ENCODE data around the gene SLC38A8.

The SLC38A8 gene

DNA sequence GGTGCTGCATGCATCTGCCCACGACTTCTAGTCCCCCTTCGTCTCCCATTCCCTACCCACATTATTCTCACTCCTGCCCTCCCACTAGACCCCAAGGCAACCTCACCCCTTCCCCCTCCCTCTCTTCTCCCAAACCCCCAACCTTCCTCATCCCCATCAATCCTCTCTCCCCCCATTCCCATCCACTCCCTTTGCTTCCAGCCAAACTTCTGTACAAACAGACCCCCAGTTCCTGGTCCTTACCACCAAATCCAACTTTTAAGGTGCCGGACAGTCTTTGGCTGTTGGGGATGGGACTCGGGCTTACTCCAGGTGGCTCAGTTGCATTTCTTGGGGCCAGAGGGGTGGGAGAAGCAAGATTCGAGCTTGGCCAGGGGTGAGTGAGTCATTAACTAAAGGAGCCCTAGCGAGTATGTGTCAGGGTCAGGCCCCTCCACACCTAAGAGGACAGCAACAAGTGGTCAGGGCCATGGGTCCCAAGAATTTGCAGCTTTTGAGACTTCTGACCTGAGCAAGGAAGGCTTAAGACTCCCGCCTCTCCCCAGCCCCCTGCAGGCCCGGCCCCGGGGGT is at the start of gene SLC38A8:
Gene SLC38A8 (minus strand): TSS at position 488 of the 571 bp plus-strand sequence. CDS start 638 bp downstream, outside the sequence.
- DNase-seq (ENCODE audit: low read depth), result no peak

DNA sequence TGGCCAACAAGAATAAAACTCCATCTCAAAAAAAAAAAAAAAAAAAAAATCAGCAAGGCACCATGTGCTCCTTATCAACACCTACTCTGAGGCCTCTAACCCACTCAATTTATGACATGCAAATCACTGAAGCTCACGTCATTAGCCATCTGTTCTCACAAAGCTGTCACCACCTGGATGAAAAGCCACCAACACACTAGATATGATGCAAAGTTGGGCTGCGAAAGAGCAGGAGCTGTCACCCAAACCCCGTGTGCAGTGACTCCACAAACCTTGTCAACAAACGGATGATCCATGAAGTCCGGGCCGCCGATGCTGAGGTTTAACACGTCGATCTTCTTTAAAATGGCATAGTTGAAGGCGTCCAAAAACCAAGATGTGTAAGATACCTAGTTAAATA is 48.9 kb upstream of the SLC38A8 start:
- DNase-seq (ENCODE audit: low read depth), result no peak

DNA sequence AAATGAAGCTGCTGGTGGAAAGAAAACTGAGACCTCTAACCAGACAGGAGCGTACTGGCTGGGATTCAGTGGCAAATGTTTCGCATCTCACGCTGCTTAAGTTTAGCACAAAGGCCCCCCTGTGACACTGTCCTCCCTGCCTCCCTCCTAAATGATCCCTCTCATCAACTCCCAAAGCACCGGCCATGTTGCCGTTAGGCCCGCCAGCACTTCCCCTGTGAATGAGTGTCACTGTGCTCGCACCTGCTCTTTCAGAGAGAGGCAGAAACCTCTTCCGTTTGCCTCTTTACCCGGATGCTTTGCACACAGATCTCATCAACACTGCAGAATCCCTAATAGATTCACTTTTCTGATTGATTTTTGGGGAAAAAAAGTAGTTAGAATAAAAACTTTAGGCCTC is 47.6 kb upstream of the SLC38A8 start:
- no peak for DNase-seq (ENCODE audit: low read depth)

DNA sequence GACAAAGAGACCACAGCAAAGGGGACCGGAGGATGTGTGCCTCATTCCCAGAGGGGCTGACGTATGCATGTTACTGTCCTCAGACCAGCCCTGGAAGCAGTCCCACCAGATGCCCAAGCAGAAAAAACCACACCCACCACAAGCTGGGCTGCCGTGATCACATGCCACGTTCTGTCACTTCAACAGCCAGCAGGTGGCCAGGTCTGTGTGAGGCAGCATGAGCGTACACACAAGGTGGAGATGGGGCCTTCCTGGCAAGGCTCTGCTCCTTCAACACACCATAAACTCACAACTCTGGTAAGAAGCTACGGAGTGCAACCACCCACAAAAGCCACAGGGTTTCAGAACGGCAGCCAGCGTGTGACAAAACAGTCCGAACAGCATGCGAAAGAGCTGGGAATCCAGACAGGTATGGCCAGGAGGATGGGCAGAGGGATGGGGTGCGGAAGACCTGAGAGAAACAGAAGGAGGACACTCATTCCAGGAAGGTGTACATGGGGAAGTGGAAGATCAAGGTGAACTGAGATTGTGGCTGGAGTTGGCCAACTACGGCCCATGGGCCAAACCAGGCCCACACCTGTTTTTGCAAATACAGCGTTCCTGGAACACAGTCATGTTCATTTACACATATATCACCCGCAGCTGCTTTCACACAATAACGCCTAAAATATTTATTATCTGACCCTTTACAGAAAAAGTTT is 46.2 kb upstream of the SLC38A8 start:
- DNase-seq (ENCODE audit: low read depth), result peak; percentile 7

DNA sequence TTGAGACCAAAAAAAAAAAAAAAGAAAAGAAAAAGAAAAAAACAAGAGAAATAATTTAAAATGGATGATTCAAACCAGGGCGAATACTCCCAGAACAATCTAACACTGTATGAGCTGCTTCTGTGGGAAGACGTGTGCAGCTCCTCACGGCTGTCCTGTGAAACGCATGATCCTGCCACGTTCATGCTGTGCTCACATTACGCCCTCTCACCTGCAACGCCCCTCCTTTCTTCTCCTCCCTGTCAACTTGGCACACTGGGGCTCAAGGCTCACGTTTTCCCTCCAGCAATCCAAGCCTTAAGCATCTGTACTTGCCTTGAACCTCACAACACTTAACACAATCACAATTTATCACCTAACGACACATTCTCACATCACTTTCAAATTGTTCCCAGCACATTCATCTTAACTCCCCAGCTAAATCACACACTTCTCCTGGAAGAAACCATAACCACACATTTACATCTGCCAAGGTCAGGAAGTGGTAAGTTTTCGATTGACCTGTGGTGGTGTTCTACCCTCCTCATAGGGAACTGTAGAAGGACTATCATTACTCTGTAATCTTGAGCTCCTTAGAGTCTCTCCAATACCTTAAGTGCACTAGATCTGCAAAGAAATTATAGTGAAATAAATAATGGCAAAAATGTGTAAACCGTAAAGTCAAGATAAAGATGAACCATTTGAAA is 45.0 kb upstream of the SLC38A8 start:
- DNase-seq (ENCODE audit: low read depth), result no peak

DNA sequence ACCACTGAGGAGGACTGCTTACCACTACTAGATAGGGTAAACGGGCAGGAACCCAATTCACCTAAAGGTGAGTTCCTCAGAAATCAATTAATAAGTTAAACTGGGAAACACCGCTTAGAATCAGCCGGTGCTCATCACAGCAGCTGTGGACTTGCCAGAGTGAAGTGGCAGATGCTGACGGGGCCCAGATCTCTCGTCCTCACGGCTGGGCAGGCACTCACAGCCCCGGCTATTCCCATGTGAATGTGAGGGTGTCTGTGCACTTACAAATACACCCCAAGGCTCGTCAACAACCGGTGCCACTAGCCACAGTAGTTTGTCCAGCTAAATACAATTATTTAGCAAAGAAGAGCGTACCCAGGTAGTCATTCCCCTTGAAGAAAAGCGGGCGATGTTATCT is 44.4 kb upstream of the SLC38A8 start:
- DNase-seq (ENCODE audit: low read depth), result no peak

DNA sequence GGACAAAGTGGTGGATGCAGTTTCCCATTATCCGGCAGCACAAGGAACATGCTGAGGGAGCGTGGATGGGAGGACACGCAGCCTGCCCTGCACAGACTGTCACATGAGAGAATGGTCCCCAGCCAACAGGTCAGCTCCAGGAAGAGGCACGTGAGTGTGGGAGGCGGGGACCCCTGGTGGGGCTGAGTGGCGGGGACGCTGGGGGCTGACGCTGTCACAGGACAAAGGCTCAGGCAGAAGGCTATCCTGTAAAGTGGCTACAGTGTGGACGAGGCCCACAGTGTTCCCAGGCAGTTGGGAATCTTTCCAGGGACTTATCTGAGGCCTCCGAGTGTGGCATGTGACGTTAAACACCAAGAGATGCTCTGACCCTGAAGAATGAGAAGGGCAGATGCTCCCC is 43.7 kb upstream of the SLC38A8 start:
- no peak for DNase-seq (ENCODE audit: low read depth)

DNA sequence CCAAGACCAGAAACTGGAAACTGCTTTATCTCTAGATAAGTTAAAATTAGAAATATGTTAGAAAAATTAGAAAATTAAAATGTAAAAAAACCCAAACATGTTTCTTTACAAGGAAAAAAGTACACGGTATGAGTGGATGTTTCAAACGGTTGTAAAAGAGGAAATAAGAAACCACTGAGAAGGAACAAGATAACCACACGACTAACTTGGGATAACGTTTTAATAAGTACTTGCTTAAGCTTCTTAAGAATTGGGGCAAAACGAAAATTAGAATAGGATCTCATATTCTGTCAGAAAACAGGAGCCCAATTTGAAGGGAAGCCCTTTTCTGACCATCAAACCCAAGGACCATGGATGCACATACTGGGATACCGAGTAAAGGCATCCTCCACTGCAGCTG is 43.2 kb upstream of the SLC38A8 start:
- DNase-seq (ENCODE audit: low read depth), result no peak

DNA sequence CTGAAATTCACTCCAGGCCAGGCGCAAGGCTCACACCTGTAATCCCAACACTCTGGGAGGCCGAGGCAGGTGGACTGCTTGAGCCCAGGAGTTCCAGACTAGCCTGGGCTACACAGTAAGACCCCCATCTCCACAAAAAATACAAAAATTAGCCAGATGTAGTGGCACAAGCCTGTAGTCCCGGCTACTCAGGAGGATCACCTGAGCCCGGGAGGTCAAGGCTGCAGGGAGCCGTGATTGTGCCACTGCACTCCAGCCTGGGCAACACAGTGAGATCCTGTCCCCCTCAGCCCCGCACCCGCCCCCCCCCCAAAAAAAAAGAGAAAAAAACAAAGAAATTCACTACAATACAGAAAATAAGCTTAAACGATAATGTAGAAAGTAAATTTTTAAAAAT is 42.7 kb upstream of the SLC38A8 start:
- DNase-seq (ENCODE audit: low read depth), result no peak

DNA sequence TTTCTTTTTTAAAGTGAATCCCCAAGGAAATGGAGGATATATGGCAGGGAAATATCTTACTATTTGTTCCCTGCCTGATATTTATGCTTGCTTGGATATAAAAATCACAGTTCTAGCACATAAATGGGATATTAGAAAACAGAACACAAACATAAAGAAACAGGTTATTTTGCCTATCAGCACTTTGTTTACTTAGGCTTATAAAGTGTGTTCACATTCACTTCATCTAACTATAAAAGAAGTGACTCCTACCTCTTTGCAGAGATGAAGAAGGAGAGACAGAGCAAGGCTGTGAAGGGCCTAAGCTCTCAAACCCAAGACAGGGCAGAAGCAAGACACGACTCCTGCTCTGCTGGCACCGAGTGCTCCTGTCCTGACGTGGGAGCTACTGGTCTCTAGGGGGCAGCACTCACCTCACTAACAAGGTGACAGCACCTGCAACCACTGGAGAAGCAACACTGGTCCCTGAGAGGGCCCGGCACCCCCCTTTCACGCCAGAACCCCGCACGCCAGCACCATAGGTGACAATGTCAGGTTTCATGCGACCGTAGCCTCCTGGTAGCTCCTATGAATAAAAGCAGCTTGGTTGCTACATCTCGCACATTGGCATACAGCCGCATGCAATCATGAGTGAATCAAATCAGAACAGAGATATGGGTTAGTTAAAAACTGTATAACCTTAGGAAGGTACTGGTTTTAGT is 42.1 kb upstream of the SLC38A8 start:
- DNase-seq (ENCODE audit: low read depth), result peak; percentile 37

DNA sequence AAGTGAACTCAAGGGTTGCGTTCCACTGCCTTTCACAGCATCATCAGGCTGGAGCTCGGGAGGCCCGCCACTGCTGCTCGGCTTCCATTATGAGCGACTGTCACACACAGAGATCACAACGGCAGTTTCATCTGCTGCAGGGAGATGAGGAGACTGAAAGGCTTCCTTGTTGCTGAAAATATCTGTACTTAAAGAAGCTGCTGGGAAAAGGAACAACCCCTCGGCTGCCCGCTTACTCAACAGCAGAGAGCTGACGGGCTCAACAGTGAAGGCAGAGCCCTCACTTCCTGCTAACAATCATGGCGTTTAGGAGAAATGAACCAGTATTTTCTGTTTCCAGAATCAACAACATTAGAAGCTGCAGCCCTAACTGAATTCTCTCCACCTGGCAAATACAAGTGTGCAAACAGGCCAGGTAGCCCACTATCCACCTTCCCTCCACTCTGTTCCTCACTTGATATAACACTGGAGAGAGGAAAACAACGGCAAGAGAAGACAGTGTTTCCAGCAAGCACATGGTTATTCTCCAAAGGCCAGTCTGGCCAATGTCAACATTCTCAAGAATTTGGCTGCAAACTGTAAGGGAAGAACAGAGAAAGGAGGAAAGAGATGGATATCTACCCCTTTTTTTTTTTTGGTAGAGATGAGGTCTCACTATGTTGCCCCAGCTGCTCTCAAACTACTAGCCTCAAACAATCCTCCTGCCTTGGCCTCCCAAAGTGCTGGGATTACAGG is 40.4 kb upstream of the SLC38A8 start:
- DNase-seq (ENCODE audit: low read depth), result no peak

DNA sequence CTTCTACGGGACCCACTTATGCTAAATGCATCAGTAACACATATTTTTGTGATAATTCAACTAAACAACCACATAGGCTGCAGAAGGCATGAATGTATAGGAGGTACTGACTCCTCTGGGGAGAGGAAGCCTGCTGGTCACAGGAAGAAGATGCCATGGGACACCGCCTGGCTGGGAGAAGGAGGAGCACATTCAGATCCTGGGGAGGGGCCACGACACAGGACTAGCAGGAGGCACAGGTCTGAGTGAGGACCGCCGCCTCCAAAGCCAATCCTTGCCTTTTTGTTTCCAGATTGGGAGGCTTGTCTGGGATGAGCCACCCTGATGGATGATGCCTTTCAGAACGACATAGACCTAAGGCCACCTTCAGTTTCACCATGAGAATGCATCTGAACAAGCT is 39.5 kb upstream of the SLC38A8 start:
- DNase-seq (ENCODE audit: low read depth), result no peak

DNA sequence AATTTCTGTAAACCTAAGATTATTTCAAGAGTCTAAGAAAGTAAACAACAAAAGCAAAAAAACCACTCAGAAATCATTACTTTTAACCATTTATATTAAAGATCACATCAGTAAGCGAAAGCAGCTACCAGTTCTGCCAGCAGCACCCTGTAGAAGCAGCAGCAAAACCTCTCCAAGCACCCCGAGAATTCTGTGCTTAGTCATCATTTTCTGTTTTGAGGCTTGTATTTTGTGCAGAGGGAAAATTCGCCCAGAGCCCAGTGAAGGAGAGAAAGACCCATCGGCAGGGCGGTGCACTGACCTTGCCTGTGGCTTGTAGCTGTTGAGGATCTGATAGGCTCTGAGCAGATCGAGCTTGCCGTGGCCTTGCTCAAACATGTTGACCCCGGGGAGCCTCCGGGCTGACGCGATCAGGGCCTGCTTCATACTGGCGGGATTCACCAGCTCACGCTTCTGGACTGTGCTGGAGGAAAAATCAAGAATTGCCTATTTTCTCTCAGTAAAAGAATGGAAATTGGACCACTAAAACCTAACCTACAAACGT is 38.9 kb upstream of the SLC38A8 start:
- DNase-seq (ENCODE audit: low read depth), result no peak

DNA sequence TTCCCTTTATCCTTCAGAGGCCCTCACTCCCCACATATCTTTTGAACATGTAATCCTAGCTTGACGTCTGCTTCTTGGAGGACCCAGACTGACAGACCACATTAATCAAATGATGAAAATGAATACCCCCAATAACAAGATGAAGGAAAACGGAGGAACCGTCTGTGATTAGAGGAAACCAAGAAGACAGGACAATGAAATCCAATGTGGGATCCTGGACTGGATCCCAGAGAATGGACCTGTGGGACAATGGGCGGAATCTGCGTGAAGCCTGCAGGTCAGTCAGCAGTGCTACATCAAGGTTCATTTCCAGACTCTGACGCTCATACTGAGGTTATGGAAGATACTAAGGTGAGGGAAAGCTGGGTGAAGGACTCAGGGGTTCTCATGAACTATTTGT is 38.2 kb upstream of the SLC38A8 start:
- DNase-seq (ENCODE audit: low read depth), result no peak

DNA sequence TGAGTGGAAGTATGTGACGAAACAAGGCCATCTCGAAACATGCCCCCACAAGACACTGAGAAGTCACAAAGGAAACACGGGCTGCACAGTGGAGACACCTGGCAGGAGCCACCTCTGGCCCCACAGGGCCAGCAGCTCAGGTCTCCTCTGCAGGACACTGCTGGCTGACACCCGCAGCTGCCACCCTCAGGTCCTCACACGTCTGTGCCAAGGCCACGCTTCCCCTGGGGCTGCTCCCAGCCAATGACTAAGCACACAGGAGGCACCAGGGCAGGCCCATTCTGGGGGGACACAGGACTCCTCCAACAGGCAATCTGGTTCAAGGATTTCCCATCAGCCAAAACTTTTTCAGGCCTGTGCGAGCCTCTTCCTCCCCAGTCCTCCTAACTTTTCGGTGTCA is 37.8 kb upstream of the SLC38A8 start:
- DNase-seq (ENCODE audit: low read depth), result no peak

DNA sequence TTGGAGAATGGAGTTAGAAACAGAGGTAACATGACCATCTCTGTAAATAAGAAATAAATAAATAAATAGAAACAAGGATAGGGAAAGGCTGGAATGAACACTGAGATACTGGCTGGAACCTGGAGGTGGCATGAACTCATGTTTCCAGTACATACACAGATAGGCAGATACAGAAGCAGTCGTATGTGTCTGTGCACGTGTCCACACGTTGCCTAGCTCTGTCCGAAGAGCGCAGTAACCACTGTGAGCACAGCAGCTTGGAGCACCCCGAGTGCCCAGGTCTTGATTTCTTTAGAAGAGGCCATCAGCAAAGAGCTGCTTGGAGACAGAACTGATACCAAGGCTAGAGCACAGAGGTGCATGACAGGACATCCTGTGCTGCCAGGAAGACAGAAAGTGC is 37.1 kb upstream of the SLC38A8 start:
- DNase-seq (ENCODE audit: low read depth), result no peak

DNA sequence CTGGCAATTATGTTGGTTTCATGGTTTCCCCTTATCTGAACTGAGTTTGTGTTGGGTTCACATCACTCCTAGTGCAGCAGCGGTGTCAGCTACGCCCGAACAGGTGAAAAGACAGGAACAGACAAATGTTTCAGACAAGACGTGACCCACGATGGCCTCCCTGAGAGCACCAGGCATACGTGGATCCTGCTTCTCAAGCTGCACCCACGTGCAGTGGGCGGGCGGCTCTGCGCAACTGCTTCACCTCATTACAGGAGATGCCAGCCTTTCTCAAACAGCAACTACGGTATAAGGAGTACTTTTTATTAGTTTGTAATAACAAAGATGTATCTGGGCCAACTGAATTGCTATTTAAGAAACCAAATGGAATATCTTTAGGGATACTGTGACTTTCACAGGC is 32.8 kb upstream of the SLC38A8 start:
- DNase-seq (ENCODE audit: low read depth), result no peak

DNA sequence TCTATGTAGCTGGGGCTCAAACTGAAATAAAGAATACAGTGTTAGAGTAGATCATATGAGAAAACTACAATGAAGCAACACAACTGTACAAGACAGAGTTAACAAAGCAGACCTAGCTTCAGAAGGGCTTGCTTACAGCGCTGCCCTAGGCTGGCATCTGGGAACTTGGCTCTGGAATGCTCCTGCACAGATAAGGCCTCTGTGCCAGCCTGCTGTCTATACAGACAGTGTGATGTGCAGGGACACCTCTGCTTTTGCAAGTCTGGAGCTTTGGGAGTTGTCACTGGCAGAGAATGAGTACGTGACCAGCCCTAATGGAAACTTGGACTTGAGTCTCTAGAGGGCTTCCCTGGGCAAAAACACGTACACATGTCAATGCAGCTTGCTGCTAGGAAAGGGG is 32.1 kb upstream of the SLC38A8 start:
- DNase-seq (ENCODE audit: low read depth), result no peak

DNA sequence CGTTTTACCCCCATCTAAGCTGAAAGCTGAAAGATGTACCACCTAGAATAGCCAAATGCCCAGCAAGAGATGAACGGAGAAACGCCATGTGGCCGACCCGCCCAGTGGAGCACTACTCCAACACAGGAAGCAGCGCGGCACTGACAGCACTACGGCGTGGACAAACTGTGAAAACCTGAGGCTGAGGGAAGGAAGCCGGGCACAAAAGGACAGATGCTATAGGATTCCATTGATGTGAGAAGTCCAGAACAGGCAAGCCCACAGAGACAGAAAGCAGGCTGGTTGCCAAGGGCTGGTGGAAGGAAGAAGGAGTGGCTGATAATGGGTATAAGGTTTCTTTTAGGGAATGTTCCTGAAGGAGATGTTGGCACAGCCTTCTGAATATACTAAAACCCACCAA is 29.4 kb upstream of the SLC38A8 start:
- no peak for DNase-seq (ENCODE audit: low read depth)

DNA sequence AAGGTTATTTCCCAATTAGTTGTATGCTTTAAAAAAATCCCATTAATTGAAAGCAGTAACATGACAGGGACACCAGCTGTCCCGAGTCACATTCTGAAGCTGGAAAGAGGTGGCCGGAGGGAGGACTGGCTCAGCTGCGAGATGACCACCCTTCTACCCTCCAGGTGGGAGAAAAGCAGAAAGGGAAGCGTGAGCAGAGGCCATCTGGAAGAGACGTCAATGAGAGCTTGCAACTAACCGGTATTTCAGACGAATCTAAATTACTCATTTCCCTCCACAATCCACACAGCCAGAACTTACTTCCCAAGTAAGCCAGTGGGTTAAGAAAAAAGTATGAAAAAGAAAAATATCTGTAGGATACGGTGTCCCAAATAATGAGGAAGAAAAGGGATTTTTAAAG is 28.5 kb upstream of the SLC38A8 start:
- DNase-seq (ENCODE audit: low read depth), result no peak

DNA sequence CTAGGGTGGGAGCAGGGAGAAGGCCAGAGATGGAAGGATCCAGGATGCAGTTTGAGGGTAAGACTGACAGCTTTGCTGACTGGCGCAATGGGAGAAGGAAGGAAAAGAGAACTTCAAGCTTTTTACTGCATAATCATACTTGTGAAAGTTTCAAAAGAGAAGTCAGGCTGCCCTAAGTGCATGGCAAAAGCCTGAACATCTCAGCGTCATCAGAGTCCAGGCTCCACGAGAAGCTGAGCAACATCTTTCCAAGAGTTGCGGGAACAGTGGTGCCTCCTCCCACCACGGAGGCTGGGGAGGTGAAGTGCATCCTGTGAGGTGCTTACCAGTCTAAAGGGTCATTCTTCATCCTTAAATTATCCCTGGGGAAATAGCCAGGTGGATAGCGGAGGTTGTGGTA is 26.9 kb upstream of the SLC38A8 start:
- DNase-seq (ENCODE audit: low read depth), result no peak
